Psoas muscle (tissue), 8 donors: ENCODE data around the gene IGFBP3. TPM values are rescaled to one million over a fixed set of nuclear protein-coding genes. Genes with fewer than 3 reads are reported as not detected.

Source experiments
- ATAC-seq, 4 donors: fragments of 200-7000 bp; cut with Tn5 transposase; one replicate each; pipeline ENCODE4 v1.9.1; 2020; ENCODE audit warnings: moderate library complexity in 3 of 4, mild to moderate bottlenecking in 2 of 4
- DNase-seq, 2 donors: peaks; one replicate each; pipeline ENCODE4 v3.0.0-alpha.2; 2020
- H3K27ac ChIP-seq: fragments of 200-600 bp; one replicate; pipeline ENCODE4 v1.8.0; 2022
- H3K27me3 ChIP-seq, 3 donors: fragments of 200-600 bp in 1 of 3; one replicate each; pipeline versions ENCODE4 v1.6.1 to v1.8.0; 2013 to 2022; ENCODE audit warnings: low read length in 2 of 3, mild to moderate bottlenecking in 2 of 3, moderate library complexity in 1 of 3; ENCODE audit not compliant: insufficient read depth in 3 of 3
- H3K36me3 ChIP-seq, 2 donors: fragments of 200-600 bp in 1 of 2; one replicate each; pipeline versions ENCODE4 v1.6.1 to v1.8.0; 2013 to 2022; ENCODE audit warnings: low read depth in 1 of 2, mild to moderate bottlenecking in 1 of 2, moderate library complexity in 1 of 2; ENCODE audit not compliant: insufficient read depth in 1 of 2
- H3K4me1 ChIP-seq: fragments of 200-600 bp; one replicate; pipeline ENCODE4 v1.8.0; 2022
- H3K4me3 ChIP-seq: fragments of 200-600 bp; one replicate; pipeline ENCODE4 v1.8.0; 2022; ENCODE audit warnings: mild to moderate bottlenecking
- H3K9me3 ChIP-seq: fragments of 200-600 bp; one replicate; pipeline ENCODE4 v1.8.0; 2022
- WGBS, 3 donors: extraction: QIAGEN DNeasy Blood & Tissue Kit; methylation state at CpG; one replicate each; pipeline versions ENCODE4 v1.1.6 to v1.1.7; 2013; 5-methylcytosine and 5-hydroxymethylcytosine counted together
- intact Hi-C, 2 donors: fragments of 100-400 bp; cut with DNase I; formaldehyde crosslinking; loops; one replicate each; pipeline versions ENCODE4 v1.11.0 to v1.14.2; 2022
- polyA plus RNA-seq, 3 donors: library from polyadenylated mRNA; stranded (reverse); fragments of 200-250 nt; gene quantifications; one replicate each; pipeline ENCODE4 v1.2.3, GENCODE V29; 2013
- total RNA-seq, 4 donors: library from RNA; stranded (reverse); fragmentation: NEBNext Ultra II Directional in 2 of 4; extraction: Animal tissue kit (Norgen Biotek cat#: 25700) in 2 of 4; gene quantifications; one replicate each; pipeline versions ENCODE4 v1.2.1 to v1.2.4, GENCODE V29; 2021 to 2023
- TF ChIP-seq, protein P1 (sequence below): fragments of 200-600 bp; IDR thresholded peaks from one replicate; pipeline ENCODE4 v1.8.0; 2022; ENCODE audit warnings: antibody characterized with exemption
- donor health status: healthy with polysubstance abuse.
- donor health status: DM: no; HTN: no; CAD: no; lungs with moderate emphysema.
- donor health status: Bipolar disorder and iron deficiency.
- donor health status: healthy.
- donor health status: DM: yes; HTN: yes; CAD: no.
- donor health status: DM: no; HTN: no; CAD: no.
- donor health status: DM: no; HTN: no; CAD: no.
- donor health status: DM: yes; HTN: yes; CAD: no.

The IGFBP3 gene
- total and polyA plus RNA-seq, 7 donors, result 13.9 to 114 (median 38.0) TPM

DNA sequence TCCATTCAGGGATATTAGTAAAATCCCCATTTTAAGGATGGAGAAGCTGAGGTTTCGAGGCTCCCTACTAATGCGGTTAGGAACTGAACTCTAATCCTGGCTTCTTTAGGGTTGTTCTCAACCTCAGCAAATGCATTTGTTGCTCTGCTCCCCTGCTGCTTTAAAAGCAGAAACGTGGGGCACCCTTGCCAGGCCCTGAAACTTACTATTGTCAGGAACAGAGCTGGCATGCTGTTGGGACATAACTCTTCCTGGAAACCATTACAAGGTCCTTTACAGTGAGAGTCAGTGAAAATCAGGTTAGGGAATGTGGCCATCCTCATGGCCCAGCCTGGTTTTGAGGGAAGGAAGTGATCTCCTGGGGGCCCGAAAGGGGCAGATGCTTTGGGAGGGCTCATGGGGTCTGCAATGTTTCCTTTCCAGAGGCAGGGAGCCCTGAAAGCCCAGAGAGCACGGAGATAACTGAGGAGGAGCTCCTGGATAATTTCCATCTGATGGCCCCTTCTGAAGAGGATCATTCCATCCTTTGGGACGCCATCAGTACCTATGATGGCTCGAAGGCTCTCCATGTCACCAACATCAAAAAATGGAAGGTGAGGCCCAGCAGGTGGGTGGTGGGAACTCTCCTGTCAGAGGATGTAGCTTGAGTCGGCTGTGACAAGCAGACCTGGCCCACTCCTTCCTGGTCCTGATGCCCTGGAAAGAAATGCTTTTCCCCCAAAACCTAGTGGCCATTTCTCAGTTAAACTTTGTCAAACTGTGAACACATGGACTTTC, 30.8 kb downstream of the IGFBP3 start:
- 90 to 95% (median 92%) methylated on average over 8 of the region's 8 CpGs for WGBS, 3 donors
- H3K9me3 ChIP-seq, result no peaks in the 10 kb centered on the region
- no peak for DNase-seq
- intact Hi-C loops, result no loop called here
- no peaks in the 10 kb centered on the region for H3K4me1 ChIP-seq
- ATAC-seq, result no peak
- H3K4me3 ChIP-seq, result no peak overlapping the region
- H3K36me3 ChIP-seq, result no peaks in the 10 kb centered on the region
- TF ChIP-seq, protein P1, sequence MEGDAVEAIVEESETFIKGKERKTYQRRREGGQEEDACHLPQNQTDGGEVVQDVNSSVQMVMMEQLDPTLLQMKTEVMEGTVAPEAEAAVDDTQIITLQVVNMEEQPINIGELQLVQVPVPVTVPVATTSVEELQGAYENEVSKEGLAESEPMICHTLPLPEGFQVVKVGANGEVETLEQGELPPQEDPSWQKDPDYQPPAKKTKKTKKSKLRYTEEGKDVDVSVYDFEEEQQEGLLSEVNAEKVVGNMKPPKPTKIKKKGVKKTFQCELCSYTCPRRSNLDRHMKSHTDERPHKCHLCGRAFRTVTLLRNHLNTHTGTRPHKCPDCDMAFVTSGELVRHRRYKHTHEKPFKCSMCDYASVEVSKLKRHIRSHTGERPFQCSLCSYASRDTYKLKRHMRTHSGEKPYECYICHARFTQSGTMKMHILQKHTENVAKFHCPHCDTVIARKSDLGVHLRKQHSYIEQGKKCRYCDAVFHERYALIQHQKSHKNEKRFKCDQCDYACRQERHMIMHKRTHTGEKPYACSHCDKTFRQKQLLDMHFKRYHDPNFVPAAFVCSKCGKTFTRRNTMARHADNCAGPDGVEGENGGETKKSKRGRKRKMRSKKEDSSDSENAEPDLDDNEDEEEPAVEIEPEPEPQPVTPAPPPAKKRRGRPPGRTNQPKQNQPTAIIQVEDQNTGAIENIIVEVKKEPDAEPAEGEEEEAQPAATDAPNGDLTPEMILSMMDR, result no peak
- no peak overlapping the region for H3K27ac ChIP-seq
- H3K27me3 ChIP-seq, result peaks cover 0 to 40% (median 10%) of the 10 kb centered on the region in 3 donors

DNA sequence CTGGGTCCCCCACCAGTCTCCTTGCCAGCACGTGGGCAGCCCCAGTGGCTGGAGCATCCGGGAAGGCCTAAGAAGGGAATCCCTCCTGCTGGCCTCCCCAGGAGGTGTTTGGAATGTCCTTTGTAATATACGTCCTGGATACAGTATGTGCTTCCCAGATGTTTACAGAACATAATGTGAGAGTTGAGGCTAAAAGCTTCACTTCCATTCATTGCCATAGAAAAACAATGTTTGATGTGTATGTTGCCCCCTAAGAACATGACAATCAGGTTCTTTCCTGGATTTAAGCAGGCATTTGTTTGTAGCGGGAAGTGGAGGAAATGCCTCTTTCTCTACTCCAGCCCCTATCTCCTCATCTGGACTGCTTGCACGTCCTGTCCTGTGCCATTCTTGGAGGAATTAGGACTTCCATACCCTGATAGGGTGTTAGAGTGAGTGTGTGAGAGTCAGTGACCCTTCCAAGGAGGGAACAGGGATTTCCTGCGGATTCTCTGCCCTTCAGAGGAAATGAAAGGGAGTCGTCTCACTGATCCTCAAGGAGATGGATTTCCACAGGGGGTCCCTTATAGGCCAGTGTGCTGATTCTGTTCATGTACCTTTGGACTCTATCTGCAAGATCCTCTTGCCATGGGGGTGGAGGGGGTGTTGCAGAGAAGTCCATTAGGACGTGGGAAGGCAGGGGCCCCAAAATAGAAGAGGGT, 31.6 kb downstream of the IGFBP3 start:
- H3K27ac ChIP-seq, result no peak overlapping the region
- 65 to 80% (median 73%) methylated on average over 8 of the region's 8 CpGs for WGBS, 3 donors

DNA sequence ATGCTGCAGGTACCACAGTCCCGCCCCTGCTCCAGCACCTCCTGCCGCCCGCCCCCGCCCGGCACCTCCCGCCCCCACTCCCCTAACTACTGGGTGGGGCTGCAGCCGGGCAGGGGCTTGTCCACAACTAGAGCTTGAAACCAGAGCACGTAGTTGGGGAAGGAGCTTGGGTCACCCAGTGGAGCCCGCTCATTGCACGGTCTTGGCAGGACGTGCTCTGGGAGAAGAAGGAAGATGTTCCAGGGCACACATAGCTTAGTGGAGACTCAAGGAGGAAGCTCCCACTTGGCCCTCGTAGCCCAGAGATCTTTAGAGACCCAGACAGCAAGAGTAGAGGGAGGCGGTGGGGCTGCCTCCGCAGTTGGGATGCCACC, 32.1 kb downstream of the IGFBP3 start:
- ATAC-seq, result no peak
- no peaks in the 10 kb centered on the region for H3K4me1 ChIP-seq
- no peak for DNase-seq
- peaks cover 0 to 40% (median 10%) of the 10 kb centered on the region in 3 donors for H3K27me3 ChIP-seq
- TF ChIP-seq, protein P1, result no peak
- H3K27ac ChIP-seq, result no peak overlapping the region
- no peaks in the 10 kb centered on the region for H3K9me3 ChIP-seq
- intact Hi-C loops, result no loop called here
- H3K36me3 ChIP-seq, result no peaks in the 10 kb centered on the region
- WGBS, 3 donors, result 22 to 36% (median 26%) methylated on average over 12 to 14 of the region's 14 CpGs
- H3K4me3 ChIP-seq, result peak overlapping the region; percentile 34

More for the DNA sequence above, 31.6 kb downstream of the IGFBP3 start:
- no peaks in the 10 kb centered on the region for H3K36me3 ChIP-seq
- H3K9me3 ChIP-seq, result no peaks in the 10 kb centered on the region
- TF ChIP-seq, protein P1, result no peak
- peaks cover 0 to 40% (median 10%) of the 10 kb centered on the region in 3 donors for H3K27me3 ChIP-seq
- no peak overlapping the region for H3K4me3 ChIP-seq
- H3K4me1 ChIP-seq, result no peaks in the 10 kb centered on the region
- no peak for DNase-seq
- intact Hi-C loops, result no loop called here
- no peak for ATAC-seq

DNA sequence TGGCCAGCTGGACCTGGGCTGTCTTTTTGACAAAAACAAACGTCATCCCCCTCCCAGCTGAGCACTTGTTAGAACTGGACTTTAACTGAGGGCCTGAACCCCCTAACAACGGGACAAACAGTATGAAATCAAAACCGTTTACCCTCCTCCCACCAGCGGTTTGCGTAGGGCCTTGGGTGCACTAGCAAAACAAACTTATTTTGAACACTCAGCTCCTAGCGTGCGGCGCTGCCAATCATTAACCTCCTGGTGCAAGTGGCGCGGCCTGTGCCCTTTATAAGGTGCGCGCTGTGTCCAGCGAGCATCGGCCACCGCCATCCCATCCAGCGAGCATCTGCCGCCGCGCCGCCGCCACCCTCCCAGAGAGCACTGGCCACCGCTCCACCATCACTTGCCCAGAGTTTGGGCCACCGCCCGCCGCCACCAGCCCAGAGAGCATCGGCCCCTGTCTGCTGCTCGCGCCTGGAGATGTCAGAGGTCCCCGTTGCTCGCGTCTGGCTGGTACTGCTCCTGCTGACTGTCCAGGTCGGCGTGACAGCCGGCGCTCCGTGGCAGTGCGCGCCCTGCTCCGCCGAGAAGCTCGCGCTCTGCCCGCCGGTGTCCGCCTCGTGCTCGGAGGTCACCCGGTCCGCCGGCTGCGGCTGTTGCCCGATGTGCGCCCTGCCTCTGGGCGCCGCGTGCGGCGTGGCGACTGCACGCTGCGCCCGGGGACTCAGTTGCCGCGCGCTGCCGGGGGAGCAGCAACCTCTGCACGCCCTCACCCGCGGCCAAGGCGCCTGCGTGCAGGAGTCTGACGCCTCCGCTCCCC, 32.7 kb downstream of the IGFBP3 start, which contains the start of gene IGFBP1:
TSS of gene IGFBP1 (plus strand) at position 304 of the 808 bp plus-strand sequence. CDS start at position 469, 165 bp downstream.
- Histone ChIP-seq H3K4me3 (peak within 1 kb of the TSS; percentile 34), H3K36me3 (no peaks in the 10 kb centered on the region), H3K9me3 (no peaks in the 10 kb centered on the region), H3K27me3 (peaks cover 0 to 40% (median 10%) of the 10 kb centered on the region in 3 donors), H3K4me1 (no peaks in the 10 kb centered on the region), H3K27ac (no peak within 1 kb of the TSS)
- intact Hi-C loops, result no loop called here
- ATAC-seq (peak in 3 of 4 donors; percentile 27 to 42 (median 30)), DNase-seq (no peak)
- TF ChIP-seq, protein P1, result no peak
- 4% methylated on average over 69 to 73 of the region's 73 CpGs for WGBS, 3 donors
